Fibroblast of skin of right biceps (primary cell): ENCODE data around the gene GLDN.
A peak's percentile ranks its signal among the peaks of the same experiment; 100 is the strongest.

Source experiments
- DNase-seq: peaks from one replicate; pipeline ENCODE4 v3.0.0-alpha.2; 2013

The GLDN gene

GRCh38 chr15:51323749-51324148 is 17.7 kb upstream of the GLDN start:
- DNase-seq: no peak

- DNase-seq: no peak
These were observed 16.3 kb upstream of the GLDN start for GRCh38 chr15:51325167-51325566.

- DNase-seq: no peak
These were observed 14.4 kb upstream of the GLDN start for GRCh38 chr15:51327081-51327480.

- no peak for DNase-seq
These were observed 12.5 kb upstream of the GLDN start for GRCh38 chr15:51328926-51329325.

- peak; percentile 44 for DNase-seq
These were observed 10.3 kb upstream of the GLDN start for GRCh38 chr15:51331141-51331540.

- DNase-seq: peak; percentile 43
These were observed 9.0 kb upstream of the GLDN start for GRCh38 chr15:51332206-51333147.

GRCh38 chr15:51333571-51333970 is 7.9 kb upstream of the GLDN start:
- no peak for DNase-seq

GRCh38 chr15:51334011-51334451 is 7.4 kb upstream of the GLDN start:
- DNase-seq: no peak

GRCh38 chr15:51335087-51335486 is 6.4 kb upstream of the GLDN start:
- no peak for DNase-seq

- no peak for DNase-seq
These were observed 5.7 kb upstream of the GLDN start for GRCh38 chr15:51335538-51336410.

- DNase-seq: no peak
These were observed 3.0 kb upstream of the GLDN start, which contains the start of gene CYP19A1 for GRCh38 chr15:51338496-51338895. Gene CYP19A1, minus strand, starts transcription at chr15:51338596. Its CDS starts 95,684 bp downstream, at chr15:51242912.

- no peak for DNase-seq
These were observed 958 bp downstream of the GLDN start for GRCh38 chr15:51342227-51342999.

- no peak for DNase-seq
These were observed 2.0 kb downstream of the GLDN start for GRCh38 chr15:51343466-51343865.

GRCh38 chr15:51346136-51346535 is 4.7 kb downstream of the GLDN start:
- DNase-seq: no peak

- DNase-seq: no peak
These were observed 7.2 kb downstream of the GLDN start for GRCh38 chr15:51348688-51349087.

GRCh38 chr15:51349156-51349844 is 7.8 kb downstream of the GLDN start:
- DNase-seq: no peak

GRCh38 chr15:51350723-51351122 is 9.3 kb downstream of the GLDN start:
- no peak for DNase-seq

- DNase-seq: no peak
These were observed 12.5 kb downstream of the GLDN start for GRCh38 chr15:51353976-51354375.

GRCh38 chr15:51355096-51355495 is 13.6 kb downstream of the GLDN start:
- DNase-seq: no peak

- no peak for DNase-seq
These were observed 14.7 kb downstream of the GLDN start for GRCh38 chr15:51356147-51356546.

- DNase-seq: no peak
These were observed 15.5 kb downstream of the GLDN start for GRCh38 chr15:51356983-51357382.

GRCh38 chr15:51359981-51360380 is 18.5 kb downstream of the GLDN start:
- DNase-seq: no peak
